DMS53 (cell line): ENCODE data around the gene PTPRU.

ENCODE experiments used
- DNase-seq: peaks from one replicate; lab custom pipeline; 2025; lab: John Stamatoyannopoulos, UW

PTPRU gene

DNA sequence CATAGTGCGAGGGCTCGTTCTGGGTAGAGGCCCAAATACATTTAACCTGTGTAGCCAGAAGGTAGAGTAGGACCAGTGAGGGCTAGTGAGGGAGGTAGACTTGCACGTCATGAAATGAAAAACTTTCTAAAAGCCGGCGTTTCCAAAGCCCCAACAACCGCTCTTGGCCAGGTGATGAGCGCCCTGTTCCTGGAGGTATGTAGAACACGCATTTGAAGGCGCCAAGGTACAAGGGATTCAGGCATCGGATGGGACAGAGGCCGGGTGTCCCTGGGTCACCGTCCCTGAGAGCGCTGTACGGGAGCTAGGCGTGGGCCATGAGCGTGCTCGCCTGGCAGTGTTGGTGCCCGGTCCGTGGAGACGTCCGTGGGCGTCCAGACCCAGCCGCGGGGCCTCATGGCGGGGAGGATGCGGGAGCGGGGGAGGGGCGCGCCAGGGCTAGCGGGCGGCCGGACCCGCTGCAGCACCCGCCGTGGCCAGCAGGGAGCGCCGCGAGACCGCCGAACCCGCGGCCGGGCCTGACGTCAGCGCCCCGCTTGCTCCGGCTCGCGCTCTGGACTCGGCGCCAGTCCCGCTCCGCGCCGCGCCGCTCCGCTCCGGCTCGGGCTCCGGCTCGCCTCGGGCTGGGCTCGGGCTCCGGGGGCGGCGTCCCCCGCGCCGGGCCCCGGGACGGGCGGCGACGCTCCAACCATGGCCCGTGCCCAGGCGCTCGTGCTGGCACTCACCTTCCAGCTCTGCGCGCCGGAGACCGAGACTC lies at the start of gene PTPRU:
Gene PTPRU (plus strand): TSS at position 568 of the 757 bp plus-strand sequence. CDS start 123 bp downstream, at position 691.
- peak; percentile 85 for DNase-seq

DNA sequence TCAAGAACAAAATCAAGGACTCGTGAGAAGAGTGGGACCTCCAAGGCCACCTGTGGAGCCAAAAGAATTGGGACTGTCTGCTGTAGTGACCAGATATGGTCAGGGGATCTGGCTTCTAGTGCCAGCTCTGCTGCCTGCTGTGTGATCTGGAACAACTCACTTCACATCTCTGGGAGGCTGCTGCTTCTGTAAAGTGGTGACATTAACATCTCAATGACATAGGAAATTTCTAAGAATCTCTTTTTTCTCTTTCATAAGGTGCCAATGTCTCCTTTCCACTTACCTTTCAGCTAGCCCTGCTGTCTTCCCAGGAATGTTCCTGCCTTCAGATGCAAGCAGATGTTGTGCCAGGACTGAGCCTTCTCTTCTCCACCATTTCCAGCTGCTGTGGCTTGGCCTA lies 49.6 kb upstream of the PTPRU start:
- DNase-seq, result no peak

DNA sequence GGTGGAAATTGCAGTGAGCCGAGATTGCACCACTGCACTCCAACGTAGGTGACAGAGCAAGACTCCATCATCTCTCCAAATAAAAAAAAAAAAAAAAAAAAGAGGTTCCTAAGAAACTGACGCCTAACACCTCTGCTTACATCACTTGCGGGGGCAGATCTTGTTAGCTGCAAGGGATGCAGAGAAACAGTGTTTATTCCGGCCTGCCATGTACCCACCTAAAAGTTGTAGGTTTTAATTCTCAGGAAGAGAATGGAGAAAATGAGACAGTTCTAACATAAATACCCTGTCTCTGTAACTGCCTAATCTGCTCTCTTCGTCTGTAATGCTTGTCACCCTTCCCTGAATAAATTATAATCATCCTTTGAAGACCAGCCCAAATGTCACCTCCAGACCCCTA lies 45.6 kb upstream of the PTPRU start:
- DNase-seq, result no peak

DNA sequence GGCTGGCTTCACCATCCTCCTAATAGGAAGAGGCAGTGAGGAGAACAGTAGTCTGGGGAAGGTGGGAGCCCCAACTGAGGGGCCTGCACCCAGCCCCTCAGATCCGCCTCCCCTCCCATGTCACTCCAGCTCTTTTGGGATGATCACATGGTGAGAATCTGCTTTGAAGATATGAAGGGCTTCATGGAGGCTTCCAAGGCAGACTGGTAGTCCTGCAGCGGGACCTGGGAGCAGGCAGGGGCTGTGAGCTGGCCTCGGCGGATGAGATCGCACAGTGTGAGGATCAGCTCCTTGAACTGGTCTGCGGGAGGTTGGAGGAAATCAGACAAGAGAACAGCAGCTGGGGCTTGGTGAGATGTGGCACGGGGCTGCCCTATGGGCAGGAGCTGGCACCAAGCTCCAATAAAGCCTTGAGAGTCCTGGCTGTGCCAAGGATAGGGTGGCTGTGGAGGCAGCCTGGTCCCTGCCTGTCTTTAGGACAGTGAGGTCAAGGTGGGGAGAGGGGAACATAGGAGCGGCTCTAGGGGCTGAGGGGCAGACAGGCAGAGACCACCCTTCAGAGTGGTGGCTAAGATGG lies 42.4 kb upstream of the PTPRU start:
- DNase-seq, result no peak

DNA sequence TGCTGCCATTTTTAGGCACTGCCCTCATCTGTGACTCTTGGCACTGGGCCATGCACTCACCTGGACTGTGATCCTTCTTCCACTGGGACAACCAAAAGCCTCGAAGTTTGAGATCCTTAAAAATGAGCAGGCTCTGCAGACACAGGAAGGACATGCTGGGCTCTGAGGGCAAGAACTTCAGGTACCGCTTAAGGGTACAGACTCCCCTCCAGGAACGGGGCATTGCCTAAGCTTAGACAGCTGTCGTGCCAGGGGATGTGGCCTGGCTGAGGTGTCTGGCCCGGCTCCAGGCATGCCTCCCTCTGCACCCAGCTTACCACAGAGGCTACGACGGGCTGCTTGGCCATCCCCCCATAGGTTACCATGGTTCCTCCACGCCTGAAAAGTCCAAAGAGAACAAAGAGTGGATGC lies 40.4 kb upstream of the PTPRU start:
- DNase-seq, result no peak

DNA sequence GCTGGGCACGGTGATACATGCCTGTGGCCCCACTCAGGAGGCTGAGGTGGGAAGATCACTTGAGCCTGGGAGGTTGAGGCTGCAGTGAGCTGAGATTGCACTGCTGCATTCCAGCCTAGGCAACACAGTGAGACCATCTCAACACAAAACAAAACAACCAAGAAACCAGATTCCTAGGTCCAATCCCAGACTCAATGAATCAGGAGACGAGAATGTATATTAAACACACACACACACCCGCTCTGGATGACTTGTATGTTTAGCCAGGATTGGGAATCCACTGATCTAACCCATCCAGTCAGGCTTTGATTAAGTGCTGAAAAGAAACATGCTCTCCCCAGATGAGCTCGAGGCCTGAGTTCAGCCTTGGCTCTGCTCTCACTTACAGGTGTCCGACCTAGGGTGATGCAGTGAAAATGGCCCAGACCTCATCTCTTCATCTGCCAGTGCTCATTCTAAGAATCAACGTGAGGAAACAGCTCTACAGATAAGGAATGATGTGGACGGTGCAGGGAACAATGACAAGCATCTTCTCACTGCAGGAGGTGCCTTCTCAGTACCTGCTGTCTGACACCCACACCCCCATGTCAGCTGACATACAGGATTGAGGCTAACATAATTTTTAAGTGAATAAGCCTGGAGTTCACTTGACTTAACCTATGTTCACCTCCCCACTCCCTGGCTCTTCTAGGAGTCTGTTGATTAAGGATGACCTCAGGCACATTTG lies 39.3 kb upstream of the PTPRU start:
- no peak for DNase-seq

DNA sequence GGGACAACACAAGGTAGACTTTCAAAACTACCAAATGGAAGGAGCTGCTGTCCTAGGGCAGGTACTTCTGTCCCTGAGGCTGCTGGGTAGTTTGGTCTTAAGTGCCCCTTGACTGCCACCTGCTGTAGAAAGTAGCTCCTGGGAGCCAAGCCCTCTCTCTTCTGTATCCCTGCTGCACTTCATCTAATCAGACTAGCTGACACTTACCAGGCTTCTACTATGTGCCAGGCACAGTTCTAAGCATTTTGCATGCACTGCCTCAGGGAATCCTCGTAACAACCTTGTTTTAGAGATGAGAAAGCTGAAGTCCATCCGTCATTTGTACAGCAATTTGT lies 38.8 kb upstream of the PTPRU start:
- DNase-seq, result peak; percentile 76

DNA sequence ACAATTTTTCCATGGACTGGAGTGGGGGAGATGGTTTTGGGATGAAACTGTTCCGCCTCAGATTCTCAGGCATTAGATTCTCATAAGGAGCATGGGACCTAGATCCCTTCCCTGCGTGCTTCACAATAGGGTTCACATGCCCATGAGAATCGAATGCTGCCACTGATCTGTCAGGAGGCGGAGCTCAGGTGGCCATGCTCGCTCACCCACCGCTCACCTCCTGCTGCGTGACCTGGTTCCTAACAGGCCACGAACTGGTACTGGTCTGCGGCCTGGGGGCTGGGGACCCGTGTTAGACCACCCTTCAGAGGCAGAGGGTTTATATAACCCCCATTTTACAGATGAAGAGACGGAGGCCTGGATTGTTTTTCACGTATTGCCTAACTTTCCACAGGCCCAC lies 38.3 kb upstream of the PTPRU start:
- no peak for DNase-seq

DNA sequence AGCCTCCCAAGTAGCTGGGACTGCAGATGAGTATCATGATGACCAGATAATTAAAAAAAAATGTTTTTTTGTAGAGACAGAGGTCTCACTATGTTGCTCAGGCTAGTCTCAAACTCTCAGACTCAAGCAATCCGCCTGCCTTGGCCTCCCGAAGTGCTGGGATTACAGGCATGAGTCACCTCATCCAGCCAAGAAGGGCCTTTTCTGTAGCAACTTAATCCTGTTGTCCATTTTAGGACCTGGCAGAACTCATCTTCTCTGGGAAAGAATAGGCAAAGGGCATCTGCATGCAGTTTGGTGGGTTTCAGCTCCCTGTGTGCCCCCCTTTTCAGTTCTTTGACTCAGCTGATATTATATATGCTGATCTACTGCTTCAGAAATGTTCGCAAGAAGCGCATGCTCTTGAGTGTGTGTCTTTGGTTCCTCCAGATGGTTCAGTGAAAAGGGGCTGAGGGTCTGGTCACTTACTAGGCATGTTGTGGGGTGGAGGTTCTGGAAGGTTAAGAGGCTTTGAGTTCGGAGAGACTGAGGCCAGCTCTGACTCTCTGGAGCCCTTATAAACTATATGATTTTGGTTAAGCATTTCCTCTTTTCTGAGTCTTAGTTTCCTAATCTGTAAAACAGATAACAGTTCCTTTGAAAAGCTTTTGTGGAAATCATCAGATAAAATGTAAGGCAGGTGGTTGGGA lies 35.3 kb upstream of the PTPRU start:
- no peak for DNase-seq

DNA sequence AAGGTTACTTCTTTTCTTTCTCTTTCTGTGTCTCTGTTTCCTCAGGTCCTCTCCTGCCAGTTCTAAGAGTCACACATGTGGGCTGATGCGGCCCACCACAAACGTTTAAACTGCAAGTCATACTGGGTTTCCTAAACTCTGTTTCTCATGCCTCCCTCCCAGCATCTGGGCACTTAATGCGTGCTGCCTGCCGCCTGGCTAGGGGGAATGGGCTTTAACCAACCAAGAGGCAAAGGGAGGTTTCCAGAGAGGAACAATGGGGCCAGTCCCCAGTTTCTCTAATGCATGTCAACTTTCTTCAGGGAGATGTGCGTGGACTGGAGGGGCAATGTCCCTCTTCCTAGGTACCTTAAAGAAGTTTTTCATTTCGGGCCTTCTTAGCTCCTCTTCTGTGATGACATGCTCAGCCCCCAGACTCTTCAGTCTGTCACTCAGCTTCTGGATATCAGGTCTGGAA lies 34.7 kb upstream of the PTPRU start:
- DNase-seq, result no peak

DNA sequence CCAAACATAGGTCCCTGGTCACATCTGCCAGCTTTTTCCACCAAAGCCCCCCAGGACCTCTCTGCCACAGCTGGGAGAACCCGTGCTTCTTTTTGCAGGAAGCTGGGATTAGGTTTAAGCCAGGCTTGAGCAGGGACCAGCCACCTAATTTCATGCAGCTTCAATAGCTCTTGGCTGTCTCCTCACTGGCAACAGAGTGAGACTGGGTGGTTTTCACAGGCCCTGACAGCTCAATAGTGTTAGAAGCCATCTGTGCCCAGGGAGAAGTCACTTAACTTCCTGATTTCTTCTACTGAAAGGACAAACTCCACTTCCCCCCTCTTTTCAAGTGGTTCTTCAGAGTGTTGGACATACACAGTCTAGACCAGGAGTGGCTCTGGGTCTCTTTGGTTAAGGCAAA lies 34.3 kb upstream of the PTPRU start:
- no peak for DNase-seq

DNA sequence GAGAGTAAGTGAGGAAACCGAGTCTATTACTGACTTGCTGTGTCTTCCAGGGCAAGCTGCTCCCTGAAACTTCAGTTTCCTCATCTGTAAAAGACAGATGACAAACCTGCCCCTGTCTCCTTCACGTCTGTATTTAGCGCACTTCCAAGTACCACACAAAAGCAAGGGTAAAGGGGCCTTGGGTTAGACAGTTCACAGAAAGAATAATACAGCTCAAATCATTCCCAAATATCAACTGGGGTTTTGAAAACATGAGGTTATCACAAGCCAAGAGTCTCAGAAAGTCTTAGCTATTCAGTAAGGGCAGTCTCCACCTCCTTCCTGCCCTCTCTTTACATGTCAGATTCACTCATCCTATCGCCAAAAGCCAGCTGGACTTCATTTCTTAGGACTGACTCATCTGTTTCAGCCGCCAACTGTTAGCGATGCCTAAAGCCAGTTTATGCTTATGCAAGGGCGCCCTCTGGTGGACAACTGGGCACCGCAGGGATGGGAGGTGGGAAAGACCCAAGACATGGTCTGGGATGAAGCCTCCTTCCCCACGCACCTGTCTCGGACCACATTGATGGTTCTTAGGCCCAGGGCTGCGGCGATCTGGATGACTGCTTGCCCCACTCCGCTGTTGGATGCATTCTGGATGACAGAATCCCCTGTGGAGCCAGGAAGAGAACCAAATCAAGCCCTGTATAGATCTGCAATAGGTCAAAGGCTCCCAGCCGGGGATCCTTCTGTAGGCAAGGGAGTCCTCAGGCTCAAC lies 33.6 kb upstream of the PTPRU start:
- DNase-seq, result peak; percentile 97

DNA sequence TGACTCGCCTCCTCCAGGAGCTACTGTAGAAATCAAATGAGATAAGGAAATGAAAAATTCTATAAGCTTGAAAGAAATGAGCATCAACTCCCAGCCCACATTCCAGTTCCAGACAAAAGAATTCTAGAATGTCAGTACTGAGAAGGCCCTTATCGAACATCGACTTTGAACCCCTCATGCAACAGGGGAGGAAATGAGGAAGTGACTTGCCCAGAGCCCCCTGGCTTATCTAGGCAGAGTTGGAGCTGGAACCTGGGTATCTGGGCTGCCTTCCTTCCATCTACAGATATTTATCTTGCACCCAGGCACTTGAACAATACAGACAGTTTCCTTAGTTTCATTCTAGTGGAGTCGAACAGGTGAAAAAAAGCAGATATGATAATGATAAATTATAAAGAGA lies 27.9 kb upstream of the PTPRU start:
- no peak for DNase-seq

DNA sequence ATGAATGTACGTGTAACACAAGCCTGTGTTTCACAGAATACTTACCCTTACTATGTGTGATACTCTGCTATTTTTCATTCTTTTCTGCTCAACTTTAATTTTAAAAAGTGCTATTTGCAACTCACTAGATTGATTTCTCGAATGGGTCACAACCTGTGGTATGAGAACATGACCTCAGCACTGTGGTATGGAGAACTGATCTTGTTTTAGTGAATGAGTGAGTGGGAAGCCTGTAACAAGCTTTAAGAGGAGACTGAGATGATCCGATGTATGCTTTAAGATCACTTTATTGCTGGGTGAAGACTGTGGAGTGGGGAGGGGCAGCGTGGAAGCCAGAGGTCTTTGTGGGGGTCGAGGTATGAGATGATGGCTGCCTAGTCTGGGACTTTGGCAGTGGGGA lies 27.1 kb upstream of the PTPRU start:
- no peak for DNase-seq

DNA sequence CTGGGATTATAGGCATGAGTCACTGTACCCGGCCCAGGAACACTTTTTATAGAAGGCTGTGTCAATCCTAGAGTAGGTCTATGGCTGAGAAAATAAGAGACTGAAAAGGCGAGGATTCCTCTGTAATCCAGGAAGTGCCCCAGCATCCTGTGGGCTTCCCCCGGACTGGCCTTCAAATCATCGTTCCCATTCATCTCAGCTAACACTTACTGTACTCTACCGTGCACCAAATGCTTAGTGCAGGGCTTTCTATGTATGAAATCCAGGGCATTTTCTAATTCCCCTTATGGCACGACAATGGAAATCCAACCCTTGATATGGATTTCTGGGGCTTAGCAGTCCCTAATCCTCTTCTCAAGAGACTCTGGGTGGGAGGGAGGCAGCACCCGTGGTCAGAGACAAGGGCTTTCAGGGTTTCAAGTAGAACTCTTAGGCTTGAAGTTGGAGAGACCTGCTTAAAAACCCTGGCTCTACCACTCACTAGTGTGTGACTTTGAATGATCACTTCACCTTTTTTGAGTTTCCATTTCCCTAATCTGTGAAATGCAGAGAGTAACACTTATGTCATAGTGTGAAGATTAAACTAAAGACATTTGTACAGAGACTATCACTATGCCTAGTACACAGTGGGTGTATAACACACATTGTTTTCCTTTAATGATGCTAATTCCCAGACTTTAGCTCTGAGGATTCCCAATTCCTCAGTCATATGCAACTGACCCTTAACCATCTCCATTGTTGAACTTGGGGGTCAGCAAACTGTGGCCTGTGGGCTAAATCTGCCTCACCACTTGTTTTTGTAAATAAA lies 25.8 kb upstream of the PTPRU start:
- DNase-seq, result no peak

DNA sequence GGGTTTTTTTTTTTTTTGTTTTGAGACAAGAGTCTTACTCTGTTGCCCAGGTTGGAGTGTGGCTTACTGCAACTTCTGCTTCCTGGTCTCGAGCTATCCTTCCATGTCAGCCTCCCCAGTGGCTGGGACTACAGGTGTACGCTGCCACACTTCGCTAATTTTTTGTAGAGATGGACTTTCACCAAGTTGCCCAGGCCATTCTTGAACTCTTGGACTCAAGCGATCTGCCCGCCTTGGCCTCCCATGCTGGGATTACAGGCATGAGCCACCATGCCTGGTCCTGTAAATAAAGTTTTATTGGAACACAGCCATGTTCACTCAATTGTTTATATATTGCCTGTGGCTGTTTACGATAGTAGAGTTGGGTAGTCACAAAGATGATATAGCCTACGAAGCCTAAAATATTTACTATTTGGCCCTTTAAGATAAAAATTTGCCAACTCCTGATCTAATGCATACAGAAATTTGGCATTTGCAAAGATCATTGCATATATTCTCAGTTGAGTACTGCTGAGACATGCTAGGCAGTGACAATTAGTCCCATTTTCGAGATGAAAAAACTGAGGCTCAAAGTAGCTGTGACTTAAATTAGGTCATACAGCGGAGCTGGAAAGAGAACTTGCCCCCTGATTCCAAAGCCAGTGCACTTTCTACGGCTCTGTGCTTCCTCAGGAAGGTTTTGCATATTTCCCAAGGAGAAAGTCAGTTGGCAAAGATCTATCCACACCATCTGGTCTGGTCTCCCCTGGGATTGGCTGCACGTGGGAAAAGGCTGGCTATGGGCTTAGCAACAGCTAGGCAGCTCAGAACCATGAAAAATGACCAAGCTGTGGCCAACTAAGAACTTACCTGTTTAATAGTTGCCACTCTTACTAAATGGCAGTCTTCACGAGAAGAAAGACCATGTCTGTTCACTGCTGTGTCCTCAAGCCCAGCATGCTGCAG lies 25.0 kb upstream of the PTPRU start:
- DNase-seq, result no peak

DNA sequence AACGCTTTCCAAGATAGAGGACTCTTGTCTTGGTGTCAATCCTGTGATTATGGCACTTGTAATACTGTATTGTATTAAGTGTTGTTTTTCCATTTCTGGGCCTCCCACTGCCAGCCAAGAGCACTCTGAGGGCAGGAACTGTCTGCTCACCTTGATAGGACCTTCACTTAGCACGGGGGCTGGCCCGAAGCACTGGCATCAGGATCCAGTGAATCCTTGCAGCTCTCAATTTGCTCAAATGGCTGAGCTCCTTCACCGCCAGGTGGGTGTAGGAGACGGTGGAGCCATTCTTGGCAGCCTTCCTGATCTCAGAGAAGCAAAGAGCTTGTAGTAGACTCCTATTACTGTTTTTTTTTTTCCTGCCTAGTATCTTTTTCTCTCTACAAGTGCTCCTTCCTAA lies 23.3 kb upstream of the PTPRU start:
- DNase-seq, result no peak

DNA sequence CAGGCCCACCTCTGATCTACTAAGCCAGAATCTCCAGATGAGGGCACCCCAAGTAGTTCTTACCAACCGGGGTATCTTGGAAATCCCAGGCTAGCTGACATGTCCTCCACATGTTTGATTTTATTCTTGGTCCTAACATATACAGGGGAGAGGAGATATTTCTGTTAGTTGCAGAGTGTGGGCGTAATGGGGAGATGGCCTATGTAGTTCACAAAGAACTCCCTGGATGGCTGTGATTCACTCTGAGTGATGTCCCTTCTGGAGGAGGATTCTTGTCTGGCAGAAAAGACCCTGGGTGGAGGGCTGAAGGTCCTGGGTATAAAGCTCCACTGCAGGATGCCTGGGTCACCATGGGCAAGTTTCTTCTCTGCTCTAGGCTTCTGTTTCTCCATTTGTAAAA lies 18.7 kb upstream of the PTPRU start:
- DNase-seq, result no peak

DNA sequence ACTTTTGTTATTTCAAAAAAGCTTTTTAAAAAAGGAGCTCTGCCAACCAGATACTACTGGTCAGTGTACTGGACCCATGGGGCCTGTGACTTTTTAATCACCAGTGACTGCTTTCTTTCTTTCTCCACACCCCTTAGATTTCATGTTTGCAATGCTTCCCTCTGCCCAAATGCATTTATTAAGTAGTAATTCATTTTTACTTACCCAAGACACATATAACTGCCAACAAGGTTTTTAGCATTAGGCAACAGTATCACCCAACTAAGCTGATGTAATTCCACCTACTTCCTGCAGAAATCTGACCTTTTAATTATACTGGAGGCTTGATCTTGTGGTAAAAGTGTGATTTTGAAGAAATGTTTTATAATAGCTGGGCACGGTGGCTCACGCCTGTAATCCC lies 18.1 kb upstream of the PTPRU start:
- DNase-seq, result no peak

DNA sequence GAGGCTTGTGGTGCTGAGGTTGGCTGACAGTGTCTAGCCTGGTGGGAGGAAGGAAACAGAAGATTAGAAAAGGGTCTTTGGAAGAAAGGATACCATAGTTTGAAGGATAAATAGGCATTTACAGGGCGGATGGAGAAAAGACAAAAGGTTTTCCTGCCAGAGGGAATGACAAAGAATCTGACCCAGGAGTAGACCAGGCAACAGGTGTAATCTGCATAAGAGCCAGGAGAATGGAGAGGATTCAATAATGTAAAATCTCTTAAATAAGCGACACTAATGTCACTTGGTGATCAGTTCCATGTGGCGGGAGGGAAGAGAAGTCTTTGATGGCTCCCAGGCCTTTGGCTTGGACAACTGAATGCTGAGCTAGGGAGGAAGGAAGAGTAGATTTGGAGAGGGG lies 15.0 kb upstream of the PTPRU start:
- DNase-seq, result no peak
